PC-3 (cell line): ENCODE measurements around the gene ARHGEF4. TPM values are rescaled to one million over a fixed set of nuclear protein-coding genes. Genes with fewer than 3 reads are reported as not detected.

Source experiments
- ATAC-seq: fragments of 200-7000 bp; cut with Tn5 transposase; 2 replicates; pipeline ENCODE4 v1.9.1; 2020; ENCODE audit warnings: mild to moderate bottlenecking, moderate library complexity
- BruUV-seq: library from RNA; stranded (reverse); fragments of 400-500 nt; replicated peaks from 2 replicates; lab custom pipeline; 2021; lab: Mats Ljungman, UMichigan
- CTCF ChIA-PET: fragments of 300-600 bp; sonication (Branson Sonifier 250); formaldehyde crosslinking; loops from one replicate; lab custom pipeline; 2022; ENCODE audit warnings: antibody characterized with exemption; lab: Charles Lee
- POLR2A ChIA-PET: fragments of 300-600 bp; sonication (Branson Sonifier 250); formaldehyde crosslinking; loops from one replicate; lab custom pipeline; 2022; ENCODE audit warnings: antibody characterized with exemption; ENCODE audit not compliant: unreplicated experiment; lab: Charles Lee
- DNase-seq: peaks from one replicate; pipeline ENCODE4 v3.0.0-alpha.2; 2015
- H2AFZ ChIP-seq: fragments of 300-600 bp; sonication (generic); 2 replicates; pipeline ENCODE4 v1.6.0; 2016; ENCODE audit warnings: antibody characterized with exemption, low read length
- H3F3A ChIP-seq: fragments of 300-600 bp; sonication (generic); one replicate; pipeline ENCODE4 v1.6.0; 2017; ENCODE audit warnings: antibody characterized with exemption, low read length, control low read depth, mild to moderate bottlenecking; ENCODE audit not compliant: unreplicated experiment
- H3K27ac ChIP-seq: fragments of 300-600 bp; sonication (generic); 2 replicates; pipeline ENCODE4 v1.5.1; 2016; ENCODE audit warnings: mild to moderate bottlenecking, low read length
- H3K27me3 ChIP-seq: fragments of 300-600 bp; sonication (generic); 2 replicates; pipeline ENCODE4 v1.6.1; 2016; ENCODE audit warnings: low read length, mixed read lengths
- H3K36me3 ChIP-seq: fragments of 300-600 bp; sonication (generic); 2 replicates; pipeline ENCODE4 v1.6.1; 2016; ENCODE audit warnings: low read depth, mixed run types, low read length, mixed read lengths
- H3K4me1 ChIP-seq: fragments of 300-600 bp; sonication (generic); 2 replicates; pipeline ENCODE4 v1.5.1; 2016; ENCODE audit warnings: low read length; ENCODE audit not compliant: insufficient read depth
- H3K4me2 ChIP-seq: fragments of 300-600 bp; sonication (generic); 2 replicates; pipeline ENCODE4 v1.6.0; 2016; ENCODE audit warnings: low read length
- H3K4me3 ChIP-seq: fragments of 300-600 bp; sonication (generic); 2 replicates; pipeline ENCODE4 v1.5.1; 2016; ENCODE audit warnings: mild to moderate bottlenecking, low read length, mixed read lengths
- H3K79me2 ChIP-seq: fragments of 300-600 bp; sonication (generic); 2 replicates; pipeline ENCODE4 v1.6.1; 2017; ENCODE audit warnings: low read length, mixed read lengths
- H3K9ac ChIP-seq: fragments of 300-600 bp; sonication (generic); 2 replicates; pipeline ENCODE4 v1.6.0; 2016; ENCODE audit warnings: mild to moderate bottlenecking, low read length
- H3K9me2 ChIP-seq: fragments of 300-600 bp; sonication (generic); replicated peaks from 2 replicates; pipeline ENCODE4 v1.6.1; 2016; ENCODE audit warnings: mixed run types, low read length, mixed read lengths
- H3K9me3 ChIP-seq: fragments of 300-600 bp; sonication (generic); 2 replicates; pipeline ENCODE4 v1.6.1; 2016; ENCODE audit warnings: low read length, mixed read lengths
- H4K20me1 ChIP-seq: fragments of 300-600 bp; sonication (generic); 2 replicates; pipeline ENCODE4 v1.6.1; 2016; ENCODE audit warnings: low read length, mixed read lengths
- CTCF ChIP-seq: fragments of 300-600 bp; sonication (generic); conservative IDR thresholded peaks from 2 replicates; pipeline ENCODE4 v1.5.1; 2017; ENCODE audit warnings: antibody characterized with exemption, low read depth, mild to moderate bottlenecking, low read length
- EZH2 ChIP-seq: fragments of 300-600 bp; sonication (generic); IDR thresholded peaks from one replicate; pipeline ENCODE4 v1.6.1; 2017; ENCODE audit warnings: antibody characterized with exemption, mild to moderate bottlenecking, low read length; ENCODE audit not compliant: unreplicated experiment
- EZH2phosphoT487 ChIP-seq: fragments of 300-600 bp; sonication (generic); IDR thresholded peaks from 2 replicates; pipeline ENCODE4 v1.6.1; 2018; ENCODE audit warnings: mild to moderate bottlenecking, antibody characterized with exemption, low read length, borderline replicate concordance
- intact Hi-C: fragments of 100-400 bp; cut with micrococcal nuclease; formaldehyde crosslinking; loops from 2 replicates; pipeline ENCODE4 v1.9.0; 2023
- total RNA-seq: library from RNA; depleted of rRNA; stranded (reverse); fragments of >200 nt; gene quantifications from 2 replicates; pipeline ENCODE4 v1.2.3, GENCODE V29; 2014

Gene ARHGEF4
- total RNA-seq, 1 experiment from 2014 or later = 21.5 TPM

DNA sequence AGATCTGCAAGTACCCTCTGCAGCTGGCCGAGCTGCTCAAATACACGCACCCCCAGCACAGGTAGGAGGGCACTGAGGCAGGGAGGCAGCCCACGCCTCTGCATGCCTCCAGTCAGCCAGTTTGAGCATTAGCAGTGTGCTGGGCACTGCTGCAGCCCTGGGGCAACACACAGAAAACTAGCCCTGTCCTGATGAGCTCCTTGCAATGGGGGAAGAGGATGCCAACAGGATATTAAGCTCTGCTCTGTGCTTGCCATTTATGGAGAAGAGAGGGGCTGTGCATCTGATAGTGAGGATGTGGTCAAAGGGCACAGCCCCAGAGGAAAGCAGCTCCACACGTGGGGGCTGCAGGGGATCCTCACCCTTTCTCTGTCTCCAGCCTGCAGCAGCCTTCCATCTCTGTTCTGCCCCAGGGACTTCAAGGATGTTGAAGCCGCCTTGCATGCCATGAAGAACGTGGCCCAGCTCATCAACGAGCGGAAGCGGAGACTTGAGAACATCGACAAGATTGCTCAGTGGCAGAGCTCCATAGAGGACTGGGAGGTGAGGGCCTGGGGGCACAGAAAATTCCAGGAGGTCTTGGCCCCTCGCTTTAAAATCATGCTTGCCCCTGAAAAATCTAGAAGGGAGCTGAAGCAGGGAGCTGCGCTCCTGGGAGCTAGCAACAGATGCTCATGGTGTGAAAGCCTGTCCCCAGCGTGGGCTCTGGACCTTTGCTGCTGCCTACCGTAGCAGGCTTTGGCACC, 204.9 kb downstream of the ARHGEF4 start:
- H3F3A ChIP-seq = no peaks in the 10 kb centered on the region
- POLR2A ChIA-PET = no interaction called here
- intact Hi-C loops = no loop called here
- no peak overlapping the region for H3K4me3 ChIP-seq
- no TSS peak for BruUV-seq
- CTCF ChIA-PET = no interaction called here
- H3K79me2 ChIP-seq = no peaks in the 10 kb centered on the region
- H2AFZ ChIP-seq = no peak overlapping the region
- no peak overlapping the region for H3K27ac ChIP-seq
- no peak for DNase-seq
- peaks cover 1% of the 10 kb centered on the region; the same call in 1 of the 2 replicates for H3K36me3 ChIP-seq
- no peaks in the 10 kb centered on the region for H3K9me3 ChIP-seq
- H3K4me2 ChIP-seq = no peak overlapping the region
- ATAC-seq = no peak
- no peaks in the 10 kb centered on the region for H3K9me2 ChIP-seq
- no peaks in the 10 kb centered on the region for H4K20me1 ChIP-seq
- H3K9ac ChIP-seq = no peak overlapping the region
- no peaks in the 10 kb centered on the region for H3K4me1 ChIP-seq
- H3K27me3 ChIP-seq = no peaks in the 10 kb centered on the region
- TF ChIP-seq EZH2phosphoT487 (no peak), CTCF (no peak), EZH2 (no peak)

- POLR2A ChIA-PET = no interaction called here
- no peak overlapping the region for H3K27ac ChIP-seq
- no peak overlapping the region for H3K4me3 ChIP-seq
- no TSS peak for BruUV-seq
- no peaks in the 10 kb centered on the region for H3K9me2 ChIP-seq
- peak; percentile 23 for DNase-seq
- H2AFZ ChIP-seq = no peak overlapping the region
- H3K9me3 ChIP-seq = no peaks in the 10 kb centered on the region
- no peak overlapping the region for H3K4me2 ChIP-seq
- CTCF ChIA-PET = no interaction called here
- intact Hi-C loops = no loop called here
- H3K27me3 ChIP-seq = no peaks in the 10 kb centered on the region
- peak; percentile 12; the same call in 1 of the 2 replicates for ATAC-seq
- no peak overlapping the region for H3K9ac ChIP-seq
- TF ChIP-seq CTCF (no peak), EZH2phosphoT487 (no peak), EZH2 (no peak)
- no peaks in the 10 kb centered on the region for H3F3A ChIP-seq
- no peaks in the 10 kb centered on the region for H4K20me1 ChIP-seq
- H3K36me3 ChIP-seq = peaks cover 7% of the 10 kb centered on the region; the same call in 1 of the 2 replicates
- H3K4me1 ChIP-seq = no peaks in the 10 kb centered on the region
- no peaks in the 10 kb centered on the region for H3K79me2 ChIP-seq
Measured at GRCh38 chr2:131042148-131042775, 205.5 kb downstream of the ARHGEF4 start.
